ENCODE measurements around the gene CEP250. TPM values are rescaled to one million over a fixed set of nuclear protein-coding genes. Genes with fewer than 3 reads are reported as not detected.
"Not testable (repeated sequence)": the region's sequence is repeated elsewhere in the genome, so short reads cannot be mapped to it uniquely, and the experiment has no call there.

The CEP250 gene
- total RNA-seq, 1 donor from 2014 or later: 15.3 TPM

DNA sequence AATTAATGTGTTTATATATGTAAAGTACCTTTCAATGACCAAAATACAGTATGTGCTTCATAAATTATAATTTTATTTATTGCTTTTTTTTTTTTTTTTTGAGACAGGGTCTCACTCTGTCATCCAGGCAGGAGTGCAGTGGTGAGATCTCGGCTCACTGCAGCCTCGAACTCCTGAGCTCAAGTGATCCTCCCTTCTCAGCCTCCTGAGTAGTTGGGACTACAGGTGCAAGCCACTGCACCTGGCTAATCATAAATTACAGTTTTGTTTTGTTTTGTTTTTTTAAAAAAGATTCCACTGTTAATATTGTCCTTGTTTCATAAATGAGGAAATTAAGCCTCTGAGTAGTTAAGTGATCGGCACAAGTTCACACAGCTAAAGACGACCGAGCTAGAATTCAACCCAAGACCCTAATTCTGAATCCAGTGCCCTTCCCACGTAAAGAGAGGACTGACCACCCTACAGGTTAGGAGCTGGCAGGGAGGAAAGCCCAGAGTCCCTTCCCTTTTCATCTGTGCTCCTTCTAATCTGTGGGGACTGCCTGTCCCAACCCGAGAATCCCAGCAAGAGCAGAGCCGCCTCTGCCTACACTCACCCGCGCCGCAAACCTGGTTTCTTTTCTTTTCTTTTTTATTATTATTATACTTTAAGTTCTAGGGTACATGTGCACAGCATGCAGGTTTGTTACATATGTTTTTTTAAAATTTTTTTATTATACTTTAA lies 8.9 kb upstream of the CEP250 start:
- Histone ChIP-seq H3K4me3 (peak overlapping the region; percentile 57), H3K27ac (replicated peaks) (no peak overlapping the region), H3K9me3 (replicated peaks) (no peaks in the 10 kb centered on the region), H3K36me3 (no peaks in the 10 kb centered on the region), H3K4me1 (peaks cover 4% of the 10 kb centered on the region), H3K27me3 (ENCODE audit: low read depth) (peaks cover 9% of the 10 kb centered on the region)
- DNase-seq: no peak
- TF ChIP-seq, protein P1, sequence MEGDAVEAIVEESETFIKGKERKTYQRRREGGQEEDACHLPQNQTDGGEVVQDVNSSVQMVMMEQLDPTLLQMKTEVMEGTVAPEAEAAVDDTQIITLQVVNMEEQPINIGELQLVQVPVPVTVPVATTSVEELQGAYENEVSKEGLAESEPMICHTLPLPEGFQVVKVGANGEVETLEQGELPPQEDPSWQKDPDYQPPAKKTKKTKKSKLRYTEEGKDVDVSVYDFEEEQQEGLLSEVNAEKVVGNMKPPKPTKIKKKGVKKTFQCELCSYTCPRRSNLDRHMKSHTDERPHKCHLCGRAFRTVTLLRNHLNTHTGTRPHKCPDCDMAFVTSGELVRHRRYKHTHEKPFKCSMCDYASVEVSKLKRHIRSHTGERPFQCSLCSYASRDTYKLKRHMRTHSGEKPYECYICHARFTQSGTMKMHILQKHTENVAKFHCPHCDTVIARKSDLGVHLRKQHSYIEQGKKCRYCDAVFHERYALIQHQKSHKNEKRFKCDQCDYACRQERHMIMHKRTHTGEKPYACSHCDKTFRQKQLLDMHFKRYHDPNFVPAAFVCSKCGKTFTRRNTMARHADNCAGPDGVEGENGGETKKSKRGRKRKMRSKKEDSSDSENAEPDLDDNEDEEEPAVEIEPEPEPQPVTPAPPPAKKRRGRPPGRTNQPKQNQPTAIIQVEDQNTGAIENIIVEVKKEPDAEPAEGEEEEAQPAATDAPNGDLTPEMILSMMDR (IDR thresholded peaks at IDR 0.05; ENCODE audit: borderline replicate concordance): no peak
- intact Hi-C loops (cut with micrococcal nuclease): loop anchor here (10.0 kb wide), 1 partner anchor 142 kb away; no protein-coding TSS in a partner anchor

DNA sequence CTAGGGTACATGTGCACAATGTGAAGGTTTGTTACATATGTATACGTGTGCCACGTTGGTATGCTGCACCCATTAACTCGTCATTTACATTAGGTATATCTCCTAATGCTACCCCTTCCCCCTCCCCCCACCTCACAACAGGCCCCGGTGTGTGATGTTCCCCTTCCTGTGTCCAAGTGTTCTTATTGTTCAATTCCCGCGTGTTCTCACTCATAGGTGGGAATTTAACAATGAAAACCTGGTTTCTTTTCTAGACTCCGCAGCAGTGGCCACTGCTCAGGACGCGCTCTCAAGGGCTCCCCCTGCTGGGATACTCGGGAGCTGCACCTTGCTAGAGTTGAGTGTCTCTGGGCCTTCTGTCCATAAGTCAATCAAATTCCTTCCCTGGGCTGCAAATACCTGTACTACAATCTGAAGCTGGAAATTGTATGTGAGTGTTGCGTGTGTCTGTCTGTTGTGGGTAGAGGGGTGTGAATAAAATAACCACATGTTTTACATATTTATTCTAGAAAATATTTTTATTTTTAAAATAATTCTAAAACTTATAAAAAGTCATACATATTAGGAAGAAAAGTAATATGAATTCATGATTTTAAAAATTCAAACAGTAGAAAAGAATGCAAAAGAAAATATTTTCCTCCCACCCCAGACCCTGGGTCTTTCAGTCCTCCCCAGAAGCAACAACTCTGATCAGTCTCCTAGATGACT lies 8.2 kb upstream of the CEP250 start:
- TF ChIP-seq, protein P1 (IDR thresholded peaks at IDR 0.05; ENCODE audit: borderline replicate concordance): peak; percentile 96
- Histone ChIP-seq H3K36me3 (no peaks in the 10 kb centered on the region), H3K9me3 (replicated peaks) (no peaks in the 10 kb centered on the region), H3K27me3 (ENCODE audit: low read depth) (peaks cover 2% of the 10 kb centered on the region), H3K4me1 (peaks cover 4% of the 10 kb centered on the region), H3K27ac (replicated peaks) (no peak overlapping the region), H3K4me3 (peak overlapping the region; percentile 57)
- intact Hi-C loops (cut with micrococcal nuclease): loop anchor here (10.0 kb wide), 1 partner anchor 142 kb away; no protein-coding TSS in a partner anchor
- peak; percentile 86 for DNase-seq

DNA sequence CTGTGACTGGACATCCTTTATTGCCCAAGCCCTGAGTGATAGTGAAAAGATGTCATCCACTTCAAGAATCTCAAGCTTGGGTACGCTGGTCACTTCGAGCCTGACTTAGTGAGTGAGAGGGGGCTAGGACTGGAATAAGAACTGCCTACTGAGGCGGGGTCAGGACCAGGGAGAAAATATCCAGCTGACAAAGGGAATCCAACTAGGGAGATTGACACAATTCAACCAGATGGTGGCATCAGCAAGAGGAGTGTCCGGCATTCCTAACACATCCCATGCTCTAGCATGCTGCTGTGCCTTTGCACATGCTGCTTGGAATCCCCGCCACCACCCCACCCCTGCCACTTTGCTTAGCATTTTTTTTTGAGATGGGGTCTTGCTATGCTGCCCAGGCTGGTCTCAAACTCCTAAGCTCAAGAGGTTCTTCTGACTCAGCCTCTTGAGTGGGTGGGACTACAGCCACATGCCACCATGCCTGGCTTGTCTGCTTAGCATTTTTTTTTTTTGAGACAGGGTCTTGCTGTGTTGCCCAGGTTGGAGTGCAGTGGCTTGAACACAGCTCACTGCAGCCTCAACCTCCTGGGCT lies 6.5 kb upstream of the CEP250 start:
- intact Hi-C loops (cut with micrococcal nuclease): loop anchor here (10.0 kb wide), 1 partner anchor 144 kb away; no protein-coding TSS in a partner anchor
- no peak overlapping the region for H3K27ac ChIP-seq (replicated peaks)
- H3K4me3 ChIP-seq: no peak overlapping the region
- no peaks in the 10 kb centered on the region for H3K36me3 ChIP-seq
- H3K27me3 ChIP-seq (ENCODE audit: low read depth): no peaks in the 10 kb centered on the region
- TF ChIP-seq, protein P1 (IDR thresholded peaks at IDR 0.05; ENCODE audit: borderline replicate concordance): no peak
- DNase-seq: no peak
- peaks cover 6% of the 10 kb centered on the region for H3K4me1 ChIP-seq
- no peaks in the 10 kb centered on the region for H3K9me3 ChIP-seq (replicated peaks)

DNA sequence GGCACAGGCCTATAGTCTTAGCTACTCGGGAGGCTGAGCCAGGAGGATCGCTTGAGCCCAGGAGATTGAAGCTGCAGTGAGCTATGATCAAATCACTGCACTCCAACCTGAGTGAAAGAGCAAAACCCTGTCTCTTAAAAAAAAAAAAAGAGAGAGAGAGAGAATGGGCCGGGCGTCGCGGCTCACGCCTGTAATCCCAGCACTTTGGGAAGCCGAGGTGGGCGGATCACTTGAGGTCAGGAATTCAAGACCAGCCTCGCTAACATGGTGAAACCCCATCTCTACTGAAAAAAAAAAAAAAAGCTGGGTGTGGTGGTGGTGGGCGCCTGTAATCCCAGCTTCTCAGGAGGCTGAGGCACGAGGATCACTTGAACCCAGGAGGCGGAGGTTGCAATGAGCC lies 5.5 kb upstream of the CEP250 start:
- H3K36me3 ChIP-seq; H3K27me3 ChIP-seq (ENCODE audit: low read depth); H3K4me3 ChIP-seq; H3K9me3 ChIP-seq (replicated peaks); DNase-seq; H3K27ac ChIP-seq (replicated peaks): not testable (repeated sequence)
- intact Hi-C loops (cut with micrococcal nuclease): loop anchor here (10.0 kb wide), 1 partner anchor 145 kb away; no protein-coding TSS in a partner anchor
- peaks cover 15% of the 10 kb centered on the region for H3K4me1 ChIP-seq

DNA sequence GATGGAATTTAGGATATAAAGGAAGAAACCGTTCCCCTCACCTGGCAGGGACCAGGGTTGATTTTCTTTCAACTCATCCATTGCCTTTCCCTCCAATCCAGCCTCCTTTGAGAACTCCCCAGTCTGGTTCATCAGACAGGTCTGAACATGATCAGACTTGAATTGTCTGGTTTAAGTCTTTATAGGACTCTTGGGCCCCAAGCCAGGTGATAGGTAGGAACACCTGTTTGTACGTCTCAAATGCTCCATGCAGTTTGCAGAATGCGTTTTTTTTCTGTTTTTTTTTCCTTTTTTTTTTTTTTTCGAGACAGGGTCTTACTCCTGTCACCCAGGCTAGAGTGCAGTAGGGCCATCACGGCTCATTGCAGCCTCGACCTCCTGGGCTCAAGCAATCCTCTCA lies 4.1 kb upstream of the CEP250 start:
- intact Hi-C loops (cut with micrococcal nuclease): no loop called here

More for the DNA sequence above, 4.1 kb upstream of the CEP250 start:
- H3K27me3 ChIP-seq (ENCODE audit: low read depth): no peaks in the 10 kb centered on the region
- no peaks in the 10 kb centered on the region for H3K9me3 ChIP-seq (replicated peaks)
- peaks cover 28% of the 10 kb centered on the region for H3K4me1 ChIP-seq
- no peak overlapping the region for H3K27ac ChIP-seq (replicated peaks)
- no peaks in the 10 kb centered on the region for H3K36me3 ChIP-seq
- DNase-seq: no peak
- TF ChIP-seq, protein P1 (IDR thresholded peaks at IDR 0.05; ENCODE audit: borderline replicate concordance): no peak
- H3K4me3 ChIP-seq: no peak overlapping the region
